Stimulated activated CD8-positive, alpha-beta memory T cell treated with anti-CD3 and anti-CD28 coated beads, Interleukin-12 subunit alpha, Interleukin-12 subunit beta, amount 100 ng/mL, for 24 hours (primary cell): Measurements from ENCODE around the gene GPATCH8.
A peak's percentile ranks its signal among the peaks of the same experiment; 100 is the strongest.
"Not testable (repeated sequence)": the region's sequence is repeated elsewhere in the genome, so short reads cannot be mapped to it uniquely, and the experiment has no call there.

Source experiments
- DNase-seq: peaks from one replicate; pipeline ENCODE4 v3.0.0-alpha.2; 2020; ENCODE audit errors: extremely low read depth

The GPATCH8 gene

DNA sequence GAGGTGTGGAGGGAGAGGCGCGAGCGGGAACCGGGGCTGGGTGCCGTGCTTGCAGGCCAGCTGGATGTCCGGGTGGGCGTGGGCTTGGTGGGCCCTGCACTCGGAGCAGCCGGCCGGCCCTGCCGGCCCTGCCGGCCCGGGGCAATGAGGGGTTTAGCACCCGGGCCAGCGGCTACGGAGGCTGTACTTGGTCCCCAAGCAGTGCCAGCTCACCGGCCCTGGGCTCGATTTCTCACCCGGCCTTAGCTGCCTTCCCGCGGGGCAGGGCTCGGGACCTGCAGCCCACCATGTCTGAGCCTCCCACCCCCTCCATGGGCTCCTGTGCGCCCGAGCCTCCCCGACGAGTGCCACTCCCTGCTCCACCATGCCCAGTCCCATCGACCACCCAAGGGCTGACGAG, 24.7 kb upstream of the GPATCH8 start:
- no peak for DNase-seq

GRCh38 chr17:44527102-44527501, 23.9 kb upstream of the GPATCH8 start:
- DNase-seq, result no peak

DNA sequence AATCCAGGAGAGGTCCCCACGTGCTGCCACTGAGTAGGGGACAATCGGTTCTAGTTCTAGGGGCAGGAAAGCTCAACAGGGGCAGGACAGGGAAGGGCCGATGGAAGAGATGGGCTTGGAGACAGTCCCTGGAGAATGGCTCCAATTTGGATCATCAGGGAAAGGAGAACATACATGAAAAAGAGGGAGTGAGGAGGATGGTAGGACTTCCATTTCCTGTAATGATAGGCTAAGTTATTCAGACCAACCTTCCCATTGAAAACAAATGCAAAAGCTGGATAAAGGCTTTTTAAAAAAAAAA, 20.4 kb upstream of the GPATCH8 start:
- DNase-seq, result no peak

DNA sequence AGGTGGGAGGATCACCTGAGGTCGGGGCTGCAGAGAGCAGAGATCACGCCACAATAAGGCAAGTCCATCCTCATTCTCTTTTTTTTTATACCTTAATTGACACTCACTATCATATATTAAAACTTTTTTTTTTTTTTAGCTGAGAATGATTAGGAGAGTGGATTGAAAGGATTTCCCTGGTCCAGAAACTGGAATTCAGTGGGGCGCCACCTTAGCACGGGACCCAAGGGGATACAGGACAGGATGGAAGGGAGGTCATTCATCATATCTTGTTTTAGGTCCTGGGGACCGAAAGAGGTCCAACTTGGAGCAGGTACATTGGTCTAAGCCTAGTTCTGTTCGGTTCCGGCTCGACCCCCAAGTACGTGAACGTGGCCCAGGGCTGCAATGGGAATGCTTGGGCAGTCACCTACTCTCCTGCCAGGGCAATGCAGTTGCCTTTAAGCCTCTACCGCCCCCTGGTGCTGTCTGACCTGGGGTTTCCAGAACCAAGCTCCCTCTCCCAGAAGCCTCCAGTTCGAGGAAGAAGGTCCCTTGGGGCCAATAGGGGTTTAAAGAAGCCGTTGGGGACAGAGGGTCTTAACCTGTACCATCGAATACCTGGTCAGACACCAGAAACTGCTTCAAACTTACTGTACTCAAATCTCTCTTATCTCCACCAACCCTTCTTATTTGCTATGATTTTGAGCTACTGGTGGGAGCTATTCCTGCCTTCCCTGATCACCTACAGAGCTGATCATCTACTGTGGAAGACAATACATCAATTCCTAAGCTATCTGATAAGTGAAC, 19.9 kb upstream of the GPATCH8 start:
- DNase-seq, result peak; percentile 31

DNA sequence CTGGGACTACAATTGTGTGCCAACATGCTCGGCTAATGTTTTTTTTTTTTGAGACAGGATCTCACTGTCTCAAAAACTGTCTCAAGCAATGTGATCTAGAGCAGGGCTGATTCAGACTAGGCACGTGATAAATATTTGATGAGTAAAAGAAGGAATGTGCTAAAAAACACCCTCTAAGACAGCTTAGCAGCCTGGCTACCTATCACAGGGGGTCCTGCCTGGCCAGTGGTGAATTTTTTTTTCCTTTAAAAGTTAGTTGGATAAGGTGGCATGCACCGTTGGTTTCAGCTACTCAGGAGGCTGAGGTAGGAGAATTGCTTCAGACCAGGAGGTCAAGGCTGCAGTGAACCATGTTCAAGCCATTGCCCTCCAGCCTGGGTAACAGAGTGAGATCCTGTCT, 14.8 kb upstream of the GPATCH8 start:
- no peak for DNase-seq

DNA sequence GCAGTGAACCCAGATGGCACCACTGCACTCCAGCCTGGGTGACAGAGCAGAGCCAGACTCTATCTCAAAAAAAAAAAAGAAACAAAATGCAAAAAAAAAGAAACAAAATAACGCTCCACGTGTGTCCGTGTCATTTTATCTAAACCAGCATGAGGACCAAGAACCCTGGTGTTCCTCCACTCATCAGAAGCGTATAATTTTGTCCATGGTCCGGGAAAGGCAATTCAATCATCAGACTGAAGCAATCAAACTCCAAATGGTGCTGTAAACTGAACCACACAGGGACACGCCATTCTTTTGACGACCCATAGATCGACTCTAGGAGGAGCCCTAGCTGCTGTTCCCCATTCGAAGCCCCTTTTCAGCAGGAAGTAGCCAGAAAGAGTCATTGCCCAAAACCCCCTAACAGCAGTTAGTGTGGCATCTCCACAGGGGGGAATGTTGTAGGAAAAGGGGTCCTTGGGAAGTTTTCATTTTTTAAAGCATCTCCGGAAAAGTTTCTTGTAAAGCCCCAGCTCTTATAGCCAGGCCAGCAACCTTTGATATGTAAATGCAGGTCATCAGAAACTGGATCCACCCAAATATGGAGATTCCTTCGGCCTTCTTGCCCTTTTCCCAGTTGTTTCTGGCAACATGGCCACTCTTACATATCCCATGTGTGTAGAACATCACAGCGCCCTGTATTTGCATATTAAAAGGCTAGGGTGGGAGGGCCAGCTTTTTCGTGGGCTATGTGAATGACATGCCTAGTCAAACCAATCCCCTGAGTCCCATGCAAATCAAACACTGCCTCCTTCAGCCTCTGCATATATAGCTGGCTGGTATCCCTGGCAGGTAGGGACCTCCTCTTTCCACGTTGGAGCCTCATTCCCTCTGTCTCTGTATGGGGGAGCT, 8.3 kb upstream of the GPATCH8 start:
- not testable (repeated sequence) for DNase-seq

DNA sequence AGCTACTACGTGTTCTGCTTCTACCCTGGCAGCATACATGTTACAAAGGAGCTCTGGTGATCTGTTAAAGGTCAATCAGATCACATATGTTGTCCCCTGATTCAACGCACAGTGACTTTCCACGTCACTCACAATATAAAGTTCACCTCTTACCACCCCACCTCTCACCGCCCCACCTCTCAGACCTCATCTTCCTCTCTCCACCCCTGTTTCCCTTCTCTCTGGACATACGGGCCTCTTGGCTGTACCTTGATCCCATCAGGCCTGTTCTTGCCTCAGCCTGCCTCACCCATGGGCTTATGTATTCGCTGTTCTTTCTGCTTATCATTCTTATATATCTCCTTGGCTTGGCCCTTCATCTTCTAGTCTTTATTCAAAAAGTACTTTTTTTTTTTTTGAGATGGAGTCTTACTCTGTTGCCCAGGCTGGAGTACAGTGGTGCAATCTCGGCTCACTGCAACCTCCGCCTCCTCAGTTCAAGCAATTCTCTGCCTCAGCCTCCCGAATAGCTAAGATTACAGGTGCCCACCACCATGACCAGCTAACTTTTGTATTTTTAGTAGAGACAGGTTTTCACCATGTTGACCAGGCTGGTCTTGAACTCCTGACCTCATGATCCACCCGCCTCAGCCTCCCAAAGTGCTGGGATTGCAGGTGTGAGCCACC, 3.9 kb upstream of the GPATCH8 start:
- not testable (repeated sequence) for DNase-seq

GRCh38 chr17:44502598-44503146, 534 bp downstream of the GPATCH8 start:
- DNase-seq, result no peak

- DNase-seq, result no peak
Measured at GRCh38 chr17:44501866-44502375, 1.3 kb downstream of the GPATCH8 start.

- DNase-seq, result no peak
Measured at GRCh38 chr17:44499722-44500121, 3.5 kb downstream of the GPATCH8 start.

GRCh38 chr17:44496815-44497214, 6.4 kb downstream of the GPATCH8 start:
- no peak for DNase-seq

DNA sequence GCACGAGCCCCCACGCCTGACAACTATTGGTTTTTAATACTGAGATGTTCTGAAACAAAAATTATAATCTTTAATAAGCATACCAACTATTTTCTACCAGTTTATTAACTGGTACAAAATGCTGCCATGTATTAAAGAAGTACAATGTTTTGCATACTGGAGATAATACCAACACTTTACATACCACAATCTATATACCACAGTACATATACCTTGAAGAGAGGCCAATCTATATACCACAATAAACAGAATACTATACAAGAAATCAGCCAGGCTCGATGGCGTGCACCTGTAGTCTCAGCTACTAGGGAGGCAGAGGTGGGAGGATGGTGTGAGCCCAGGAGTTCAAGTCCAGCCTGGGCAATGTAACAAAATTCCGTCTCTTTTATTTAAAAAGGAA, 9.9 kb downstream of the GPATCH8 start:
- no peak for DNase-seq

DNA sequence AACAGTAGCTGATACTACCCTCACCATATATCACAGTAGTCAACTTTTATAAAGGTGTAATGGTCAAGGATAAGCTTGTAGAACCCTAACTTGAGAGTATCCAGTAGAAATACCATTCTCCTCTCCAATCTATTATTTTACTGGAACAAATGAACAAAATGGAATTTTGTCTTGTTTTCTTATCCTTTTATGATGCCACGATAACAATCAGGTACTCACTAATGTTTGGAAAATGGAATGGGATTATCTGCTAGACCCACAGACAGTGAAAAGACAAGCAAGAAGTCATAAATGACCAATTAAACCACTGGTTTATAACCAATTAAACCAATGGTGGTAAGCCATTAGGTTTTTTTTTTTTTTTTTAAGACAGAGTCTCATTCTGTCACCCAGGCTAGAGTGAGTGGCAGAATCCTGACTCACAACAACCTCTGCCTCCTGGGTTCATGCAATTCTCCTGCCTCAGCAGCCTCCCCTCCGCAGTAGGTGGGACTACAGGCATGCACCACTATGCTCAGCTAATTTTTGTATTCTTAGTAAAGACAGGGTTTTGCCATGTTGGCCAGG, 10.4 kb downstream of the GPATCH8 start:
- no peak for DNase-seq

DNA sequence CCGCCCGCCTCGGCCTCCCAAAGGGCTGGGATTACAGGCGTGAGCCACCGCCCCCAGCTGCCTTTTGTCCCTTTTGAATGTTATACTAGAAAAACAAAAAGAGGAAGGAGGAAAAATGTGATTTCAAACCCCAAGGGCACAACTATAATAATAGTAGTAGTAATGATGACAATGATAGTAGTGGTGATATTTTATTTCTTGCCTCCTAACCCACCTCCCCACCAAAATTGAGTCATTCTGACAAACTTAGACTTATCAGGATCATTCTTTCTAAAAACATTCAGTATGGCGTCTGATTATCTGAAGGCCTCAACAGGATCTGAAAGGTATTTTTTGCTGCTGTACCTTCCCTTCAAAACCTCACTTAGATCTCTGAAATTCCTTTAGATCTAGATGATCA, 13.6 kb downstream of the GPATCH8 start:
- no peak for DNase-seq

DNA sequence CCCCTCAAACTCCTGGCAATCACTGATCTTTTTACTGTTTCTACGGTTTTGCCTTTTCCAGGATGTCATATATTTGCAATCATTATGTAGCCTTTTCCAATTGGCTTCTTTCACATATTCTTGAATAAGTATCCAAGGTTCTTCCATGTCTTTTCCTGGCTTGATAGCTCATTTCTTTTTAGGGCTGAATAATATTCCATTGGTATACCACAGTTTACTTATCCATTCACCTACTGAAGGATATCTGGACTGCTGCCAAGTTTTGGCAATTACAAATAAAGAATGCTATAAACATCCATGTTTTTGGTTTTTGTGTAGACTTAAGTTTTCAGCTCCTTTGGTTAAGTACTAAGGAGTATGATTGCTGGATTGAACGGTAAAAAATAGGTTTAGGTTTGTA, 16.0 kb downstream of the GPATCH8 start:
- DNase-seq, result no peak

DNA sequence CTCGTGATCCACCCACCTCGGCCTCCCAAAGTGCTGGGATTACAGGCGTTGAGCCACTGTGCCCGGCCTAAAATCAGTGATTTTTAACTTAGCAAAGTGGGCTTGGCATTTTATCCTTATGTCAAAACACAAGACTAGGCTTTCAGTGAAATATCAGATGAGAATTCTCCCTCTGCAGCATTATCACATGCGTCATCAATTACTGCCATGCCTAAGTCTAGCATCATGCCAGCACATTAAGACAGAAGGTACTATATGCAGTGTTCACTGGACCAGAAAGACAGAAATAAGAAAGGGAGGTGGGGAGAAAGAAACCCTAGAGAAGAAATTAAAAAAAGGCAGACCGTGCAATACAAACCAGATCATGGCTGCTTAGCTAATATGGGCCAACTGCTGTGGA, 29.8 kb downstream of the GPATCH8 start:
- DNase-seq, result no peak

DNA sequence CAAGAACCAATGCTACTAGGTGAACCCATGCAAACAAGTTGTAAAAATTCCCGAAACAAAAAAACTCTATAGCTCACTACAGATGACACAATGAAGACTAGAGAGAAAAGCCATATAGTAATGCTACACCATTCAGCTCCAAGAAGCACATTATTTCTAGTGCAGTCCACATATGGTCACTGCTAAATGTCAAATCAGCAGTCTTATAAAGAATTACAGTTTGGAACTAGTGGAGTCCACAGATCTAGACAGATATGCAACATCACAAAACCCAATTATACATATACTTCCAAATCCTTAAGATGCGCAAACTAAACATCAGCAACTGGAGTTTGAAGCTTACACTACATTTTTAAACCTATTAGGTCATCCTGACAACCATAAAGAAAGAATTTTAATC, 33.5 kb downstream of the GPATCH8 start:
- DNase-seq, result no peak

- DNase-seq, result no peak
Measured at GRCh38 chr17:44467108-44467507, 36.1 kb downstream of the GPATCH8 start.

DNA sequence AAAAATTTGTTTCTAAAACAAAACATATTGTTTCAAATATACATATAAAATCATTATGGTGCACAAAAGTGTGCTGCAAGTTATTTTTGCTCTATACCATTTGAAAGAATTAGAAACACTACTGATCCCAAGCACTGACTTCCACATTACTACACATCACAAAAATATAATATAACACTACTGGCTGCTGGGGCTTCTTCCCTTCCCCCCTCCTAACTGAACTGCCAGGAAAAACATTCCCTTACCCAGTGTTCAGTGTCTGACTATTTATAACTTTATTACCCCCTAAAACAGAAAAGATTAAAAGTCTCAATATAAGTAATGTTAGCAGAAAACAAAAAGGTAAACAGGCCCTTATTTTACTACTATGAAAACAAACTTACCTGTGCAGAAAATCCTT, 36.9 kb downstream of the GPATCH8 start:
- no peak for DNase-seq

DNA sequence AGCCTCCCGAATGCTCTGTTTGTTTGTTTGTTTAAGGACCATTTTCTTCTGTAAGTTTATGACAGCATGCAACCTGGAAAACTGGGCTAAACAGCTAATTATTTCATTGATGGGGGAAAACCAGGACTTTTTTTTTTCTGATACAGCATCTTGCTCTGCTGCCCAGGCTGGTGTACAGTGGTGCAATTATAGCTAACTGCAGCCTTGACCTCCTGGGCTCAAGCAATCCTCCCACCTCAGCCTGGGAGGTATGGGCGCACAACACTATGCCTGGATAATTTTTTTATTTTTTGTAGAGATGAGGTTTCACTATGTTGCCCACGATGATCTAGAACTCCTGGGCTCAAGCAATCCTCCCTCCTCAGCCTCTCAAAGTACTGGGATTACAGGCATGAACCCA, 37.3 kb downstream of the GPATCH8 start:
- no peak for DNase-seq

DNA sequence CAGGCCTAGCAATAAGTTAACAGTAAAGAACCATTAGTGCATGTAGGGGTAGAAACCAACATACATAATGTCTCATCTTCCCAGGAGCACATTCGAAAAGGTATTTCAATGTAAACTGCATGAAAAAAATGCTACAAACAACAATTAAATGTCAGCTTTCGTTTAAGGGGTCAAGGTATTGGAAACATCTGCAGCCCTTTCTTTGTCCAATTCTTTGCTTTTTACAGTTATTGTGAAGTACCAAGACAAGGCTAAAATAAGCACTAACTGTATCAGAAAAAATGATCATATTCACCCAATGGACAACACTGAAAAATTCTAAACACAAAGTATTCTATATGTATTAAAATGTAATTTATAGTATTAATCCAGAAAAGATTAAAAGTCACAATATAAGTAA, 37.9 kb downstream of the GPATCH8 start:
- DNase-seq, result no peak

DNA sequence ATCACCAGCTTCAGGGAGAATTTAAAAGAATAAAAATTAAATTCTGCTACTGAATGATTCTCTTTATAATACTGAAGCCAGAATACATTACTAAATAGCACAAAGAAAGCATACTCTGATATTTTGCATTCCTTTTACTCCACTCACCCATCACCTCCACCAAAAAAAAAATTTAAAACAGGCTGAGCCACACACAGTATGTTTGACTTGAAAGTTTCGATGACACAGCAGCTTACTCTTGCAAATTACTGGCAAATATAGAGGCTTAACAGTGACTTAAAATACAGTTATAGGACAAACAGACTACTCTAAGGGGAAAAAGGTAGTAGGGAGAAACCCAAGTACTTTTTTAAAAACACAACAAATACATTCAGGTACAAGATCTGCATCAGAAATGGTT, 39.2 kb downstream of the GPATCH8 start:
- DNase-seq, result no peak
